DOHH2 (cell line): Measurements from ENCODE around the gene LSS.

Source experiments
- H3F3A ChIP-seq: fragments of 200-600 bp; sonication (generic), shearing (Covaris generic); 2 replicates; pipeline ENCODE4 v1.6.0; 2016; ENCODE audit warnings: antibody characterized with exemption, mild to moderate bottlenecking; ENCODE audit not compliant: control insufficient read depth, insufficient read depth
- H3K27ac ChIP-seq: fragments of 200-600 bp; sonication (generic); 2 replicates; pipeline ENCODE4 v1.5.1; 2014; ENCODE audit warnings: low read depth, mild to moderate bottlenecking, low read length, moderate library complexity
- H3K27me3 ChIP-seq: fragments of 200-600 bp; sonication (generic); 2 replicates; pipeline ENCODE4 v1.6.1; 2014; ENCODE audit warnings: mild to moderate bottlenecking, low read length, mixed read lengths; ENCODE audit not compliant: control insufficient read depth
- H3K36me3 ChIP-seq: fragments of 200-600 bp; sonication (generic); 2 replicates; pipeline ENCODE4 v1.6.1; 2014; ENCODE audit warnings: mild to moderate bottlenecking, low read length, moderate library complexity, mixed read lengths; ENCODE audit not compliant: control insufficient read depth
- H3K4me1 ChIP-seq: fragments of 200-600 bp; sonication (generic); 2 replicates; pipeline ENCODE4 v1.6.1; 2014; ENCODE audit warnings: mild to moderate bottlenecking, low read length, mixed read lengths; ENCODE audit not compliant: control insufficient read depth
- H3K4me2 ChIP-seq: fragments of 200-600 bp; sonication (generic); 2 replicates; pipeline ENCODE4 v1.6.0; 2014; ENCODE audit warnings: mild to moderate bottlenecking, low read length, moderate library complexity
- H3K4me3 ChIP-seq: fragments of 200-600 bp; sonication (generic); 2 replicates; pipeline ENCODE4 v1.5.1; 2014; ENCODE audit warnings: mild to moderate bottlenecking, low read length, mixed read lengths
- H3K79me2 ChIP-seq: fragments of 200-600 bp; sonication (generic); 2 replicates; pipeline ENCODE4 v1.6.1; 2014; ENCODE audit warnings: mild to moderate bottlenecking, low read length, mixed read lengths; ENCODE audit not compliant: control insufficient read depth
- H3K9me2 ChIP-seq: fragments of 200-600 bp; sonication (generic); replicated peaks from 2 replicates; pipeline ENCODE4 v1.6.1; 2014; ENCODE audit warnings: mild to moderate bottlenecking, low read length, mixed read lengths; ENCODE audit not compliant: control insufficient read depth
- H3K9me3 ChIP-seq: fragments of 200-600 bp; sonication (generic); 2 replicates; pipeline ENCODE4 v1.6.1; 2014; ENCODE audit warnings: antibody characterized with exemption, low read length, mixed read lengths; ENCODE audit not compliant: control insufficient read depth, insufficient read depth
- H4K20me1 ChIP-seq: fragments of 200-600 bp; sonication (generic); 2 replicates; pipeline ENCODE4 v1.6.0; 2014; ENCODE audit warnings: low read depth, mild to moderate bottlenecking, antibody characterized with exemption, low read length, moderate library complexity; ENCODE audit not compliant: control insufficient read depth, insufficient read depth
- EZH2phosphoT487 ChIP-seq: fragments of 200-600 bp; sonication (generic); IDR thresholded peaks from 2 replicates; pipeline ENCODE4 v1.6.1; 2017; ENCODE audit warnings: borderline replicate concordance, mild to moderate bottlenecking, antibody characterized with exemption, low read length, moderate library complexity, mixed read lengths
- TF ChIP-seq, protein P1 (sequence below): fragments of 200-600 bp; sonication (generic); IDR thresholded peaks from one replicate; pipeline ENCODE4 v1.5.1; 2014; ENCODE audit warnings: antibody characterized with exemption, mild to moderate bottlenecking, low read depth, low read length; ENCODE audit not compliant: poor library complexity, severe bottlenecking

Gene LSS

DNA sequence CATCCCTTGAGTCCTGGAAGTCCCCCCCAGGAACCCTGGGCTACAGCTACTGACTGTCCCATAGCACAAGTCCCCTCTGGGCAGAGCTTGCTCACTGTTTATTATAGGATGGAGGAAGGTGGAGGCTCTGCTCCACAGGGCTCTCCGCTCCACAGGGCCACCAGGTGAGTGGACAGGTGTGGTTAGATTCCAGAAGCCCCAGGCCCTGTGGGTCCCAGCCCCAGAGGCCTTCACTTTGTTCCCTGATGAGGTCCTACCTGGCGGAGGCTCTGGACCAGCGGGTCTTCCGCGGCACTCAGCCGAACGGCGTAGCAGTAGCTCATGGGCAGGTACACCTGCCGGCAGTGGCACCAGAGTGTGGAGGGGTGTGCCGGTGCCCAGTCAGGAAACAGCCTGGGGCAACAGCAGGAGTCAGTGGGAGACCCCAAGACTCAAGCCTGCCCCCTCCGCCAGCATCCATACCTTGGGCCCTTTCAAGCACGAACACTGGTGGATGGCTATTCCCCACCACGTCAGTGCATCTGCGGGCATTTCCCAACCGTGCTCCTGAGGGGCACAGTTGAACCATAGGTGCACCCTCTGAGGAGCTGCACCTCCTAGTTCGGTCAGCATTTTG, 12.3 kb downstream of the LSS start:
- TF ChIP-seq, protein P1, sequence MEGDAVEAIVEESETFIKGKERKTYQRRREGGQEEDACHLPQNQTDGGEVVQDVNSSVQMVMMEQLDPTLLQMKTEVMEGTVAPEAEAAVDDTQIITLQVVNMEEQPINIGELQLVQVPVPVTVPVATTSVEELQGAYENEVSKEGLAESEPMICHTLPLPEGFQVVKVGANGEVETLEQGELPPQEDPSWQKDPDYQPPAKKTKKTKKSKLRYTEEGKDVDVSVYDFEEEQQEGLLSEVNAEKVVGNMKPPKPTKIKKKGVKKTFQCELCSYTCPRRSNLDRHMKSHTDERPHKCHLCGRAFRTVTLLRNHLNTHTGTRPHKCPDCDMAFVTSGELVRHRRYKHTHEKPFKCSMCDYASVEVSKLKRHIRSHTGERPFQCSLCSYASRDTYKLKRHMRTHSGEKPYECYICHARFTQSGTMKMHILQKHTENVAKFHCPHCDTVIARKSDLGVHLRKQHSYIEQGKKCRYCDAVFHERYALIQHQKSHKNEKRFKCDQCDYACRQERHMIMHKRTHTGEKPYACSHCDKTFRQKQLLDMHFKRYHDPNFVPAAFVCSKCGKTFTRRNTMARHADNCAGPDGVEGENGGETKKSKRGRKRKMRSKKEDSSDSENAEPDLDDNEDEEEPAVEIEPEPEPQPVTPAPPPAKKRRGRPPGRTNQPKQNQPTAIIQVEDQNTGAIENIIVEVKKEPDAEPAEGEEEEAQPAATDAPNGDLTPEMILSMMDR, result no peak
- no peak for TF ChIP-seq EZH2phosphoT487
- Histone ChIP-seq H3F3A (no peaks in the 10 kb centered on the region), H3K9me2 (no peaks in the 10 kb centered on the region), H3K36me3 (peaks cover 79% of the 10 kb centered on the region), H3K9me3 (no peaks in the 10 kb centered on the region), H3K27ac (no peak overlapping the region), H4K20me1 (no peaks in the 10 kb centered on the region), H3K4me1 (no peaks in the 10 kb centered on the region), H3K79me2 (peaks cover 17% of the 10 kb centered on the region), H3K4me3 (no peak overlapping the region), H3K4me2 (no peak overlapping the region), H3K27me3 (no peaks in the 10 kb centered on the region)

DNA sequence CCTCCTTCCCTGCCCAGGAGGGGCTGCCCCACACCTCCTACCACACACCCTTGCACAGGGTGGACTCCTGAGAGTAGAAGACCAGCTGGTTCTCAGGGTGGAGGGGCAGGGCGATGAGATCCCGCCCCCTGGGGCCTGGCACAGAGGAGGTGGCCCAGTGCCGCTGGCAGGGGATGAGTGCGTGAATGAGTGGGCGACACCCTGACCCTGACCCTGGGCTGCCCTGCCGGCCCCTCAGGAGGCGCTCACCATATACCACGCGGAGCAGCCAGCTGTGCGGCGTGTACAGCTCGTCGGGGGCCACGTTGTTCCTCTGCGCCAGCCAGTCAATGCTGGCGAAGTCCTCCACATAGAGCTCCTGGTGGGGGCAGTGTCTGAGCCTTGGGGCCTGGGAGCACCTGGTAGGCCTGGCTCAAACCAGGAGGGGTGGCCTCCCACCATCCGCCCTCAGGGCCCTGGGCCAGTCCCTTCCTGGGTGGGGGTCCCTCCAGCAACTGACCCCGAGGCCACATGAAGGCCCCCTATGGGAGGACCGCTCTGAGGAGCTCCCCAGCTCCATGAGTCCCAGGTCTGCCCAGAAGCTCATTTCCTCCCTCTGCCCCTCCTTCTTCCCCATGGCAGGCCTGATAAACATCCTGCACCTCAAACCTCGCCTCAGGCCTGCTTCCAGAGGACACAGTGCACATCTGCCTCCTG, 13.0 kb downstream of the LSS start:
- Histone ChIP-seq H3K4me3 (no peak overlapping the region), H3K4me1 (no peaks in the 10 kb centered on the region), H3K9me2 (no peaks in the 10 kb centered on the region), H3F3A (no peaks in the 10 kb centered on the region), H4K20me1 (no peaks in the 10 kb centered on the region), H3K36me3 (peaks cover 76% of the 10 kb centered on the region), H3K27me3 (no peaks in the 10 kb centered on the region), H3K4me2 (no peak overlapping the region), H3K27ac (no peak overlapping the region), H3K79me2 (peaks cover 14% of the 10 kb centered on the region), H3K9me3 (no peaks in the 10 kb centered on the region)
- TF ChIP-seq, protein P1, result no peak
- TF ChIP-seq EZH2phosphoT487, result no peak

DNA sequence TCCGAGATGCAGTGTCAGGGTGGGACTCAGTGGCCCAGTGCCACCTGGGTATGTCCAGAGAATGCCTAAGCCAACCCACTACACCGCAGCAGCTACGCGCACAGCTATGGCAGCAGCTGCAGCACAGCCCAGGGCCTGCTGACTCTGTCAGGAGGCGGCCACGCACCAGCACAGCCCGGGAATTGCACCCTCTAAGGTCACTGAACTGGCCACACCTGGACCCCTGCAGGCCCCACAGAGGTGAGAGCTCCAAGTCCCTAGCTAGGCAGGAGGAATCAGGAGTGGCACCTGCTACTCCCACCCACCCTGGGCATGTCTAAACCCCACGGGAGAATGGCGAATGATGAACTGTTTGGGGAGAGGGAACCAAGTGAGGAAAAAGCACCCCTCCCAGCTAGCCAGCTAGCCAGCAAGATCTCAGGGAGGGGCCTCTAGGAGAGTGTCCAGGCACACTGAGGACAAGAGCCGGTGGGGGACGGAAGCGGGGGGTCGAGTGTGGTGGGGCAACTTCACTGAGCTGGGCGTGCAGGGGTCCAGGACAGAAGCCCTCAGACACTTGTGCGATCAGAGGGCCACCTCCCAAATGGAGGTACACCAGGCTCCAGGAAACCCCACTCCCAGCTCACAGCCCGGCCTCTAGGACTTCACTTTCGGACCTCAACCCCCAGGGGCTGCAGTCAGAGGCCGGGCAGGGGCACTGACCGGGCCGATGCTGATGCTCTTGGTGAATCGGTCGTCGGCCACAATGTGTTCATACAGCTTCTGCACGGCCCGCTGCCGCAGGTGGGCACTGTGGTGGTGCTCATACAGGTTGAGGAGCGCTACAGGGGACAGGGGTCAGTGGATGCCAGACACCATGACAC, 13.9 kb downstream of the LSS start:
- Histone ChIP-seq H3K36me3 (peaks cover 72% of the 10 kb centered on the region), H3K4me2 (no peak overlapping the region), H3K4me1 (no peaks in the 10 kb centered on the region), H3K4me3 (no peak overlapping the region), H4K20me1 (no peaks in the 10 kb centered on the region), H3K9me3 (no peaks in the 10 kb centered on the region), H3F3A (no peaks in the 10 kb centered on the region), H3K9me2 (no peaks in the 10 kb centered on the region), H3K27me3 (no peaks in the 10 kb centered on the region), H3K27ac (no peak overlapping the region), H3K79me2 (peaks cover 8% of the 10 kb centered on the region)
- no peak for TF ChIP-seq EZH2phosphoT487
- TF ChIP-seq, protein P1, result no peak
